Pons (tissue), 1 donor: ENCODE results near the gene MNX1.

Experiments
- DNase-seq: peaks from one replicate; pipeline ENCODE4 v3.0.0-alpha.2; 2016; ENCODE audit warnings: low spot score

The MNX1 gene

GRCh38 chr7:157002819-157003421 is 7.5 kb downstream of the MNX1 start:
- DNase-seq, result no peak

GRCh38 chr7:157001920-157002818 is 8.3 kb downstream of the MNX1 start:
- no peak for DNase-seq

- no peak for DNase-seq
These were observed 9.5 kb downstream of the MNX1 start for GRCh38 chr7:157000741-157001653.

GRCh38 chr7:156999958-157000726 is 10.3 kb downstream of the MNX1 start:
- no peak for DNase-seq

DNA sequence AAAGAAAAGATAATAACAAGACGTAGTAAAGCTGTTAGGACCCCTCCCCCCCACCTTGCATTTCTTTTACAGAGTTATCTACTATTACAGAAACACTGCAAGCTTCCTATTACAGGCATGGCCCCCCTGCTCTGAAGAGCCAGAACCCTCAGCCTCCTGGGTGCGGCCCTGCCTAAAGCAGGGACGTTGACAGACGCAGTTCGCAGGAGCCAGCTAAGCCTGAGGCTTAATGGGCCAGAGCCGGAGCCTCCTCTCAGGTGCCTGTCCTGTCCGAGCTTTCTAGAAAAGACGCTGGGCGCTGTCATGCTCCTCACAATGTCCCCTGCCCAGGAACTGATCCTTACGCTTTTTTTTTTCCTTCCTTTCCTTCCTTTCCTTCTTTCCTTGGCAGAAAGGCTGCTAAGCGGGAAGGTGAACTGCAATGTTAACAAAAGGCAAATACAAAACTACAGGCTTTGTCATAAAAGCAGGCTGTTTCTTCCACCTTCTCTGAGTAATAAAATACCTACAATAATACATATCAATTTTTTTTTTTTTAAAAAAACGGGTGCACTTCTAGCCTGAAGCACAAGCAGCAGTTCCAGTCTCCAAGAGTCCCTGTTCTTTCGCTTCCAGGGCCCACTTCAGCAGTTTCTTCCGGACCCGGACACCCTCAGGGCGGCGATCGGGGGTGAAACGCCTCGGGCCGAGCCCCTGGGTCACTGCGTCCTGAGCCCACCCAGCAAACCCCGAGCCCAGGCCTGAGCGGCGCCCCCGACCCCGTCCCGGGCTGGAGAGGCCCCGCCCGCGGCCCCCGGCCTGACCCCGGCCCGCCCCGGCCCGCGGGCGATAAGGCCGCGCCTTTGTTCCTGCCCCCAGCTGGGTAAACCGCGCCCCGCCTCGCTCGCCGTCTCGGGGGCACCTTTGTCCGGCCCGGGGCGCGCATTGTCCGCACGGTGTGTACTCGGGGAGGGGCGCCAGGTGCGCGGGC is 11.2 kb downstream of the MNX1 start:
- no peak for DNase-seq

DNA sequence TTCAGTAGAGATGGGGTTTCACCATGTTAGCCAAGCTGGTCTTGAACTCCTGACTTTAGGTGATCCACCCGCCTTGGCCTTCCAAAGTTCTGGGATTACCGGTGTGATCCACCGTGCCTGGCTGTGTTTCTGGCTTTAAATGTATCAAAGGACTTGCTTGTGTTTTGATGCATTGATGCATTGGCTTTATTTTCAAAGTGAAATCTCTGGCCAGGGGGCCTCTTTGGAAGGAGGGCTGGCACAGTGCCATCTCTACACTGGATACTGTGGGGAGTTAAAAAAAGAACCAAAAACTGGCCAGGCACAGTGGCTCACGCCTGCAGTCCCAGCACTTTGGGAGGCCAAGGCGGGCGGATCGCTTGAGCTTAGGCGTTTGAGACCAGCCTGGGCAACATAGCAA is 16.0 kb downstream of the MNX1 start:
- no peak for DNase-seq

GRCh38 chr7:156993925-156994235 is 16.6 kb downstream of the MNX1 start:
- no peak for DNase-seq

- DNase-seq, result no peak
These were observed 17.2 kb downstream of the MNX1 start for GRCh38 chr7:156993021-156993924.

DNA sequence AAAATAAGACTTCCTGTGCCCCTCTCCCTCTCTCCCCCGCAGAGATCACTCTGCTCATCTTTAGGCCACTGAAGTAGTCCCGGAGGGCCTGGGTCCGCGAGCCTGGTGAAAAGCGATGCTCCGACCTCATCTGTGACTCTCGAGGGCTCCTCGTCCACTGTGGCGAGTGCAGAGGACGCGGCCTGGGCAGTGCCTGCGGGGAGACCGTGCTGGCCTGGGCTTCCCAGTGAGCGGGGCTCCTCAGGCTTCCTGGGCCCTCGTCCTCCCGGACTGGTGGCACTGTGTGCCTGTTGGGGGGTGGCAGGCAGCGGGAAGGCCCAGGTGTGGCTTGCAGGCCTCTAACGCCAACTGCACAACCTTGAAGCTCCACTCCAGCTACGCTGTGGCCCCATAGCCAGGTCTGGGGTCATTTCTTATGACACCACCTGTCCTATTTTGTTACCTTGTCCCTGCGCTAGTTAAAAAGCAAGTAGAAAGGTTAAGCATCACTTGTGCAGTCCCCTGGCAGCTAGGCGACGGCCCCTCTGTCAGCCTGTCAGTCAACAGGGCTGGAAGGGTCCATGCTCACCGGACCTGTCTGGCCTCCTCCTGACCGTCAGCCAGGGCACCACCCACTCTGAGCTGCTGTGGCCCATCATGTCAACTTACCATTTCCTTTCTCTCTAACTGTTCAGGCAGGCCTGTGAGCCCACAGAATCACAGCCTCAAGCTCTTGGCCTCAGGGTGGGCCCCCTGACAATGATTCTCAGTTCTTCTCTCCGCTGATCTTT is 20.5 kb downstream of the MNX1 start:
- no peak for DNase-seq

DNA sequence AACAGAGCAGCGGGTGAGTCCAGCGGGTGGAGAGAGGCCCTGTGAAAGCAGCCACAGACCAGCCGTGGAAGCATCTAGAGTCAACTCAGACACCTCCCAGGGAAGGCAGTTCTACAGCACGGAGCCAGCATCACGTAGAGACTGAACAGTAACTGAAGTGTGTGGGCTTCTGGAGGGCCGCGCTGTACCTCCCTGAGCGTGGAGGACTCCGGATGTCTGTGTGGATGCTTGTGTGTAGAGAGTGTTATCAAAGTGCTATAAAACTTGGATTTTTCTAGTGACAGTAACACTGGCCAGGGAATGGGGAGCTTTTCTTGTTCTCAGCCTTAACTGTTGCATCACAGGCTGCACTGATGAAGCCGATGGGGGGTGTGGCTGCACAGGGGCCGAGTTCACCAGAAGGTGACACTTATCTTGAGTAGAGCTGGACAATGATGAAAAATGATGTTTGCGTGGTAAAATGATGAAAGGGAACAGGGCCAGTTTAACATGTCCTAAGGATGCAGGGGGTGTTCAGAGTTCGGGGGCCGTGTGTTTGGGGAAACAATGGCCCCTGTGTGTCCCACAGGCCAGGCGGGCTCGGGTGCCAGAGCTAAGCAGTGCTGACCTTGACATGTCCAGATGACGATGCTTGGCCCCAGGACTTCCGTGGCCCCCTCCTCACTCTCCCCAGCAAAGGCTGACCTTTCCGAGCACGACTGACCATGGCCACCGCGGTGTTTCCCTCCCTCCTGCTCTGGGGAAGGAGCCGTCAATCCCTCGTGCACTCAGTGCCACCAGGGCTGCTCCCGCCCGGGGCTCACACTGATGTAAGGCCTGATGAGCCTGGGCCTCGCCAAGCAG is 21.9 kb downstream of the MNX1 start:
- DNase-seq, result no peak

GRCh38 chr7:156986378-156986777 is 24.1 kb downstream of the MNX1 start:
- DNase-seq, result no peak

GRCh38 chr7:156985101-156985992 is 25.1 kb downstream of the MNX1 start:
- DNase-seq, result no peak

DNA sequence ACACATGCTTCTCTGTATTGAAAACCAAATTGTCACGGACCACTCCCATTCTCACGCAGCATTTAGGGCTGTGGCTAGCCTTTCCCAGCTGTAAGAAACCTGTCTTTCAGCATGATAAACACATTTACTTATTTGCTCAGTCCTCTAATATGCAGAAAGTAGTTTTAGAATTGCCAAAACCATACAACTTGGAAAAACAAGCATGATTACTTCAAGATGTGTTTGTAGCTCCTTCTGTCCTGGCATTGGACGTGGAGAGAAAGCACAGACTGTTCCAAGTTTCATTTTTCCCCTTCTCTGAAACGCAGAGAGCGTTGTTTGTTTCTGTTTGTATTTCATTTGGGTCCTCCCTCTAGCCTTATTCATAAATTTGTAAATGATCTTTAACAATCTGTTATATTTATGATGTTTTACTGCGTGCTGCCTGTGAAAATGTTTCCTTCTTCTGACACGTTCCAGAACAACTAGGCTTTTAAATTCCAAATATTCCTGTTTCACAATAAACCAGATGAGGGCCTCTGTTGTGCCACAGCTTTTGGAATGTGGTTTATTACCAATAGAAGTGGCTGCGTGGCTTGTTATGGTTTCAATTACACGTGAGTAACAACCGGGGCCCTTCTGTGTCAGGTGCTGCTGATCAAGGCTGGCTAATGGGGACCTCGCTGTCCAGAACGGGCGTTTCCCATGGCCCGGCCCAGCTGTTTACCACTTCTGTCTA is 26.1 kb downstream of the MNX1 start:
- no peak for DNase-seq

DNA sequence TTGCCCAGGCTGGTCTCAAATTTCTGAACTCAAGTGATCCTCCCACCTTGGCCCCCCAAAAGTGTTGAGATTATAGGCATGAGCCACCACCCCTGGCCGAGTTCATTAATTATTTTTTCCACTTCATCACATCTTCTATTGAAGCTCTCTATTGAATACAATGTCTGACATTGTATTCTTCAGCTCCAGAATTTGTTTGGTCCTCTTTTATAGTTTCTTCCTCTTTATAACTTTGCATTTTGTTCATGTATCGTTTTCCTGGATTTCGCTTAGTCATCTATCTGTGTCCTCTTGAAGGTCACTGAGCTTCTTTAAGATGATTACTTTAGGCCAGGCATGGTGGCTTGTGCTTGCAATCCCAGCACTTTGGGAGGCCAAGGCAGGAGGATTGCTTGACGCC is 30.8 kb downstream of the MNX1 start:
- no peak for DNase-seq

GRCh38 chr7:156979007-156979606 is 31.4 kb downstream of the MNX1 start:
- DNase-seq, result no peak

GRCh38 chr7:156975620-156976019 is 34.8 kb downstream of the MNX1 start:
- DNase-seq, result no peak
